ENCODE results near the gene PDE11A. TPM values are rescaled to one million over a fixed set of nuclear protein-coding genes. Genes with fewer than 3 reads are reported as not detected.

PDE11A gene
- total RNA-seq, 1 donor from 2014 or later: 25.6 TPM

DNA sequence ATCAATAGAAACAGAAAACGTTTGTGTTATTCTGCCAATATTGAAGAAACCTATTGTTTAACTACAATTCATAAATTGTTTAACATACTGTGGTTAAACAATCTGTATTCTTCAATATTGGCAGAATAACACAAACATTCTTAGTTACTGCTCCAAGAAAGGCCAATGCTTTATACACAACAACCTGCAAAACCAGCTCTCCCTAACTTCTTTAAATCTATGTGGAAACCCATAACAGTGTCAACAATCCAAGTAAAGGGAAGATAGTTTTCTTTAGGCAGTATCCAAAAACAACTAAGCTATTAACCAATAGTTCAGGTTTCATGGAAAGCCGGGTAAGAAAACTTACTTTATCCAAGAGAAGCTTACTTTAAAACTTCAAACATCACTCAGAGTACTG lies 33.5 kb upstream of the PDE11A start:
- H3K4me3 Mint-ChIP-seq: no peak overlapping the region
- TF ChIP-seq, protein P1, sequence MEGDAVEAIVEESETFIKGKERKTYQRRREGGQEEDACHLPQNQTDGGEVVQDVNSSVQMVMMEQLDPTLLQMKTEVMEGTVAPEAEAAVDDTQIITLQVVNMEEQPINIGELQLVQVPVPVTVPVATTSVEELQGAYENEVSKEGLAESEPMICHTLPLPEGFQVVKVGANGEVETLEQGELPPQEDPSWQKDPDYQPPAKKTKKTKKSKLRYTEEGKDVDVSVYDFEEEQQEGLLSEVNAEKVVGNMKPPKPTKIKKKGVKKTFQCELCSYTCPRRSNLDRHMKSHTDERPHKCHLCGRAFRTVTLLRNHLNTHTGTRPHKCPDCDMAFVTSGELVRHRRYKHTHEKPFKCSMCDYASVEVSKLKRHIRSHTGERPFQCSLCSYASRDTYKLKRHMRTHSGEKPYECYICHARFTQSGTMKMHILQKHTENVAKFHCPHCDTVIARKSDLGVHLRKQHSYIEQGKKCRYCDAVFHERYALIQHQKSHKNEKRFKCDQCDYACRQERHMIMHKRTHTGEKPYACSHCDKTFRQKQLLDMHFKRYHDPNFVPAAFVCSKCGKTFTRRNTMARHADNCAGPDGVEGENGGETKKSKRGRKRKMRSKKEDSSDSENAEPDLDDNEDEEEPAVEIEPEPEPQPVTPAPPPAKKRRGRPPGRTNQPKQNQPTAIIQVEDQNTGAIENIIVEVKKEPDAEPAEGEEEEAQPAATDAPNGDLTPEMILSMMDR (IDR thresholded peaks at IDR 0.05; ENCODE audit: unreplicated experiment): no peak
- peaks cover 2% of the 10 kb centered on the region for H3K27me3 Mint-ChIP-seq (ENCODE audit: low read depth)
- no peaks in the 10 kb centered on the region for H3K9me3 Mint-ChIP-seq
- H3K4me1 Mint-ChIP-seq: peaks cover 2% of the 10 kb centered on the region
- no peak for DNase-seq (ENCODE audit: low spot score in 2 of 2, unreplicated experiment in 2 of 2)
- H3K36me3 Mint-ChIP-seq: no peaks in the 10 kb centered on the region
- no peak overlapping the region for H3K27ac Mint-ChIP-seq

DNA sequence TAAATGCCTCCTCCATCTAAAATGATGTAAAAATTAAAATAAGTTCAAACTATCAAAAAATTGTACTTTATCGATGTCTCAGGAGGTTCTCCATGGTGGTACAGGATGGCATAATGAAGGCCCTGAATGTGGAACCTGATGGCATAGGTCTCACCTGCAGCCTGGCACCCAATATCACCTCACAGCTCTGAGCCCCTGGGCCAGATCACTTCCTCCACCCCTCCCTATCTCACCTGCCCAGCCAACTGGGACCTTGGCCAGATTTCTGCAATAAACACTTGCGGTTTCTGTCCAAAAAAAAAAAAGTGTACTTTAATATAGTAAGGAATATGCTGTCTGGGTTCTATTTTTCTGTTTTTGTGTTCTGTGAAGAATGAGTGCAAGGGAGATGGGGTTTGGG lies 33.0 kb upstream of the PDE11A start:
- no peak overlapping the region for H3K4me3 Mint-ChIP-seq
- H3K9me3 Mint-ChIP-seq: no peaks in the 10 kb centered on the region
- no peak for DNase-seq (ENCODE audit: low spot score in 2 of 2, unreplicated experiment in 2 of 2)
- H3K27me3 Mint-ChIP-seq (ENCODE audit: low read depth): peaks cover 2% of the 10 kb centered on the region
- H3K4me1 Mint-ChIP-seq: peaks cover 2% of the 10 kb centered on the region
- H3K36me3 Mint-ChIP-seq: no peaks in the 10 kb centered on the region
- H3K27ac Mint-ChIP-seq: no peak overlapping the region
- TF ChIP-seq, protein P1 (IDR thresholded peaks at IDR 0.05; ENCODE audit: unreplicated experiment): no peak

DNA sequence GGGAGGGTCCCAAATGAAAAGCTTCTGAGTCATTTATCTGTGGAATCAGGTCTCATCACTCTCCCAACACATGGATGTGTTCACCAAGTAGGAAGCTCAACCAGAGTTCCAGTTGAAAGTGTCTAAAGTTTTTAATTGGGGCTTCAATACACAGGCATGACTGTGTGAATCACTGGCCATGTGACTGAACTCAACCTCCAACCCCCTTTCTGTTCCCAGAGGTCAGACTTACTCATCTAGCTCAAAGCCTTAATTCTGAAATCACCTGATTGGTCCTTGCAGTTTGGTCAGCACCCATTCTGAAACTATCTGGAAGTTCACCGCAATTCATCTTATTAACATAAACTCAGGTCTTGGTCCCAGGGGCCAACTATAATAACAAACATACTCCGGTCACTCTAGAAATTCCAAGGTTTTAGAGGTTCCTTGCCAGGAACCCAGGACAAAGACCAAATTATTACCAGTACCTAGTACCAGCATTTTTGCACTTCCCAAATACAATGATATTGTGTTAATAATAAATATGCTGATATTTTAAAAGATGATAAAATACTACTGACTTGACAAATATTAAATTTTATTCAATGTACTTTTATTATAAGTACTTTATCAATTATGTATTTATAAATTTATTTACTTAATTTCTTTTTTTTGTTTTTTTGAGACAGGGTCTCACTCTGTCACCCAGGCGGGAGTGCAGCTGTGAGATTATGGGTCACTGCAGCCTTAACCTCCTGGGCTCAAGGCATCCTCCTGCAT lies 28.9 kb upstream of the PDE11A start:
- H3K27ac Mint-ChIP-seq: no peak overlapping the region
- H3K4me3 Mint-ChIP-seq: no peak overlapping the region
- no peaks in the 10 kb centered on the region for H3K4me1 Mint-ChIP-seq
- no peaks in the 10 kb centered on the region for H3K27me3 Mint-ChIP-seq (ENCODE audit: low read depth)
- TF ChIP-seq, protein P1 (IDR thresholded peaks at IDR 0.05; ENCODE audit: unreplicated experiment): no peak
- H3K36me3 Mint-ChIP-seq: no peaks in the 10 kb centered on the region
- peaks cover 1% of the 10 kb centered on the region for H3K9me3 Mint-ChIP-seq
- DNase-seq (ENCODE audit: low spot score in 2 of 2, unreplicated experiment in 2 of 2): no peak

GRCh38 chr2:178093471-178093870 lies 20.9 kb upstream of the PDE11A start:
- no peaks in the 10 kb centered on the region for H3K36me3 Mint-ChIP-seq
- no peak overlapping the region for H3K4me3 Mint-ChIP-seq
- no peak overlapping the region for H3K27ac Mint-ChIP-seq
- TF ChIP-seq, protein P1 (IDR thresholded peaks at IDR 0.05; ENCODE audit: unreplicated experiment): no peak
- peaks cover 12% of the 10 kb centered on the region for H3K9me3 Mint-ChIP-seq
- H3K4me1 Mint-ChIP-seq: no peaks in the 10 kb centered on the region
- no peaks in the 10 kb centered on the region for H3K27me3 Mint-ChIP-seq (ENCODE audit: low read depth)
- DNase-seq (ENCODE audit: low spot score in 2 of 2, unreplicated experiment in 2 of 2): no peak

- Mint-ChIP-seq H3K4me3 (no peak overlapping the region), H3K27me3 (ENCODE audit: low read depth) (no peaks in the 10 kb centered on the region), H3K36me3 (no peaks in the 10 kb centered on the region), H3K4me1 (no peaks in the 10 kb centered on the region), H3K27ac (no peak overlapping the region), H3K9me3 (no peaks in the 10 kb centered on the region)
- TF ChIP-seq, protein P1 (IDR thresholded peaks at IDR 0.05; ENCODE audit: unreplicated experiment): no peak
- DNase-seq (ENCODE audit: low spot score in 2 of 2, unreplicated experiment in 2 of 2): no peak
Observed at GRCh38 chr2:178088774-178089270, 16.2 kb upstream of the PDE11A start.
